Liver (tissue), 3 donors: ENCODE results near the gene ABCA4.

ENCODE experiments used
- ATF3 ChIP-seq: IDR thresholded peaks from 2 replicates; pipeline ENCODE4 v1.6.1; 2016; ENCODE audit warnings: antibody characterized with exemption
- FOXA1 ChIP-seq: IDR thresholded peaks from 2 replicates; pipeline ENCODE4 v1.6.1; 2016; ENCODE audit warnings: antibody characterized with exemption
- FOXA2 ChIP-seq: IDR thresholded peaks from 2 replicates; pipeline ENCODE4 v1.6.1; 2016; ENCODE audit warnings: antibody characterized with exemption
- GABPA ChIP-seq, 2 donors: IDR thresholded peaks in 1 of 2; conservative IDR thresholded peaks in 1 of 2; 2 replicates each; pipeline ENCODE4 v1.6.1; 2016; ENCODE audit warnings: antibody characterized with exemption in 2 of 2, mild to moderate bottlenecking in 1 of 2, moderate library complexity in 1 of 2
- HNF4A ChIP-seq, 2 donors: conservative IDR thresholded peaks; 2 replicates each; pipeline ENCODE4 v1.6.1; 2016; ENCODE audit warnings: antibody characterized with exemption in 2 of 2, mild to moderate bottlenecking in 2 of 2
- JUND ChIP-seq, 2 donors: IDR thresholded peaks; 2 replicates each; pipeline ENCODE4 v1.6.1; 2016; ENCODE audit warnings: antibody characterized with exemption in 2 of 2
- RAD21 ChIP-seq, 2 donors: IDR thresholded peaks; 2 replicates each; pipeline ENCODE4 v1.6.1; 2016; ENCODE audit warnings: antibody characterized with exemption in 2 of 2, mild to moderate bottlenecking in 2 of 2
- REST ChIP-seq: IDR thresholded peaks from 2 replicates; pipeline ENCODE4 v1.6.1; 2016; ENCODE audit warnings: antibody characterized with exemption, mild to moderate bottlenecking
- SP1 ChIP-seq: IDR thresholded peaks from 2 replicates; pipeline ENCODE4 v1.6.1; 2018; ENCODE audit warnings: antibody characterized with exemption, mild to moderate bottlenecking
- YY1 ChIP-seq: IDR thresholded peaks from 2 replicates; pipeline ENCODE4 v1.6.1; 2016; ENCODE audit warnings: antibody characterized with exemption, mild to moderate bottlenecking
- ZBTB33 ChIP-seq: IDR thresholded peaks from 2 replicates; pipeline ENCODE4 v1.6.1; 2016; ENCODE audit warnings: antibody characterized with exemption
- TF ChIP-seq, protein P1 (sequence below): fragments of 150-350 bp; IDR thresholded peaks from 2 replicates; pipeline ENCODE4 v1.5.1; 2017; ENCODE audit warnings: improper control_type of control experiment, low read depth, low read length; ENCODE audit not compliant: missing input control
- TF ChIP-seq, protein P2 (sequence below): IDR thresholded peaks from 2 replicates; pipeline ENCODE4 v1.6.1; 2016; ENCODE audit warnings: antibody characterized with exemption
- donor health status: healthy.
- donor health status: healthy.

DNA sequence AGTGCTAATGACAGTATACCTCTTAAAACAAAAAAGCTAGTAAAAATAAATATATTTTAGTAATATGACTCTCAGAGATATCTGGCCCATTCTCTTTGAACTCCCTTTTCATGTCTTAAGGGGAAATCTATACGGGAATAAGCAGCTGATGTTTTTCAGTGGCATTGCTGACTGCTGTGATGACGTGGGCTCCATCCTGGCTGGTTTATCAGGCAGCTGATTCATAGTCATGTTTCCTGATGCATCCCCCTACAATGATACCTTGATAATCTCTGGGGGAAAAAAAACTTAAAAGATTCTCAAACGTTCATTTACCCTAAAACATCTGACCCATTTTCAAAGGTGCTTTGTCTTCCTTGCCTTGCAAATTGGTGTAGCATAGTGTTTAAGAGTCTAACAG, 53.8 kb downstream of the ABCA4 start:
- TF ChIP-seq FOXA2 (no peak), FOXA1 (no peak), GABPA (IDR thresholded peaks at IDR 0.05 in 1 of 2, conservative IDR thresholded peaks at IDR 0.05 in 1 of 2) (no peak), ATF3 (no peak), RAD21 (IDR thresholded peaks at IDR 0.05) (no peak), REST (no peak), YY1 (no peak), SP1 (no peak), JUND (IDR thresholded peaks at IDR 0.05) (no peak), HNF4A (conservative IDR thresholded peaks at IDR 0.05) (no peak), ZBTB33 (no peak)
- TF ChIP-seq, protein P1, sequence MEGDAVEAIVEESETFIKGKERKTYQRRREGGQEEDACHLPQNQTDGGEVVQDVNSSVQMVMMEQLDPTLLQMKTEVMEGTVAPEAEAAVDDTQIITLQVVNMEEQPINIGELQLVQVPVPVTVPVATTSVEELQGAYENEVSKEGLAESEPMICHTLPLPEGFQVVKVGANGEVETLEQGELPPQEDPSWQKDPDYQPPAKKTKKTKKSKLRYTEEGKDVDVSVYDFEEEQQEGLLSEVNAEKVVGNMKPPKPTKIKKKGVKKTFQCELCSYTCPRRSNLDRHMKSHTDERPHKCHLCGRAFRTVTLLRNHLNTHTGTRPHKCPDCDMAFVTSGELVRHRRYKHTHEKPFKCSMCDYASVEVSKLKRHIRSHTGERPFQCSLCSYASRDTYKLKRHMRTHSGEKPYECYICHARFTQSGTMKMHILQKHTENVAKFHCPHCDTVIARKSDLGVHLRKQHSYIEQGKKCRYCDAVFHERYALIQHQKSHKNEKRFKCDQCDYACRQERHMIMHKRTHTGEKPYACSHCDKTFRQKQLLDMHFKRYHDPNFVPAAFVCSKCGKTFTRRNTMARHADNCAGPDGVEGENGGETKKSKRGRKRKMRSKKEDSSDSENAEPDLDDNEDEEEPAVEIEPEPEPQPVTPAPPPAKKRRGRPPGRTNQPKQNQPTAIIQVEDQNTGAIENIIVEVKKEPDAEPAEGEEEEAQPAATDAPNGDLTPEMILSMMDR: no peak
- TF ChIP-seq, protein P2, sequence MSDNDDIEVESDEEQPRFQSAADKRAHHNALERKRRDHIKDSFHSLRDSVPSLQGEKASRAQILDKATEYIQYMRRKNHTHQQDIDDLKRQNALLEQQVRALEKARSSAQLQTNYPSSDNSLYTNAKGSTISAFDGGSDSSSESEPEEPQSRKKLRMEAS: no peak
